NCI-H1417 (cell line): ENCODE data around the gene CDRT4.

Source experiments
- DNase-seq, 3 experiments: peaks; one replicate each; lab custom pipeline; 2025; lab: John Stamatoyannopoulos, UW

The CDRT4 gene

DNA sequence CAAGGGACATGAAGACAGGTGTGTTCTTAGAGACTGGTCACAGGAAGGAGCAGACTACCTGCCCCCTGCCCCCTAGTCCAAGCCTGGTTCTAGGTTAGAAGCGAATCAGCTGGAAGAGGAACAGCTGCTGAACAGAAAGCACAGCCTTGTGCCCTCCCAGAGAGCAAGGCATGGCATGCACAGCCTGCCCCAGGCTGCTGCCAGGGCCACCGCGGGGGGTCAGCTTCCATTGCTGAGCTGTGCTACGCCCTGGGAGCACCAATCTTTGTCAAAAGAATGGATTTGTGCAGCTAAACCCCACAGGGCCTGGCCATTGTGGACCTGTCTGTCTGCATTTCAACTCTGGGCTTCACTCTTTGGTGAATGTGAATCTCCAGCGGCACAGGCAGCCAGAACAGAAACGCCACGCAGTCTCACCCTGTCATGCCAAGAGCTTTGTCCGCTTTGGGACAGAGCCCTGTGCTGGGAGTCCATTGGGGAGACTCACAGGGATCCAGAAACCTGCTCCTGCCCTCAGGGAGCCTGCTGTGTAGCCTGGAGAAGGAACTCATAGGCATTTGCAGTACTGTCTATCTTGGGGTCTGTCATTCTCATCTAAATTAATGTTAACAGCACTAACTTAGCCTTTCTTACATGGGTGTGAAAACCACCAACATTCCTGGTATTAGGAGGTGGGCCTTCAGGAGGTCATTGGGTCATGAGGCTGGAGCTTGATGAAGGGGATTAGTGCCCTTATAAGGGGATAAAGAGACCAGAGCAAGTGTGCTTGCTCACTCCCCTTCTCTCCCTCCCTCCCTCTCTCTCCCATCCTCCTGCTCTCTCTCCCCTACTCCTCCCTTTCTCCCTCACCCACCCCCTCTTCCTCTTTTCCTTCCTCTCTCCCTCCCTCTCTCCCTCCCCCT, 25.6 kb upstream of the CDRT4 start:
- DNase-seq = no peak

DNA sequence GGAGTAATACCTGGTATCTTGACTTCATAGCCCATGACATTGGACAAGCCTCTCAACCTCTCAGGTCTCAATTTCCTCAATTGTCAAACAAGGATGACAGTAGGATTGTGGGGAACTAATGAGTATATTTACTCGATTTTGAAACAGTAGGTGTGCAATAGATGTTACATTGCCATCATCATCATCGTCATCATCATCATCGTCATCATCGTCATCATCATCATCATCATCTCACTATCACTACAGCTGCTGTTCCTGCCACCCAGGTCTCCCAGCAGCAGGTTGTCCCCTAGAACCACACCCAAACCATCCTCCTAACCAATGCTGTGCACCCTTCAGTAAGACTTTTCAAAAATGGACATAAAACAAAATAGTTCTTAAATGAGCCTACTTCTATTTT, 24.8 kb upstream of the CDRT4 start:
- no peak for DNase-seq

DNA sequence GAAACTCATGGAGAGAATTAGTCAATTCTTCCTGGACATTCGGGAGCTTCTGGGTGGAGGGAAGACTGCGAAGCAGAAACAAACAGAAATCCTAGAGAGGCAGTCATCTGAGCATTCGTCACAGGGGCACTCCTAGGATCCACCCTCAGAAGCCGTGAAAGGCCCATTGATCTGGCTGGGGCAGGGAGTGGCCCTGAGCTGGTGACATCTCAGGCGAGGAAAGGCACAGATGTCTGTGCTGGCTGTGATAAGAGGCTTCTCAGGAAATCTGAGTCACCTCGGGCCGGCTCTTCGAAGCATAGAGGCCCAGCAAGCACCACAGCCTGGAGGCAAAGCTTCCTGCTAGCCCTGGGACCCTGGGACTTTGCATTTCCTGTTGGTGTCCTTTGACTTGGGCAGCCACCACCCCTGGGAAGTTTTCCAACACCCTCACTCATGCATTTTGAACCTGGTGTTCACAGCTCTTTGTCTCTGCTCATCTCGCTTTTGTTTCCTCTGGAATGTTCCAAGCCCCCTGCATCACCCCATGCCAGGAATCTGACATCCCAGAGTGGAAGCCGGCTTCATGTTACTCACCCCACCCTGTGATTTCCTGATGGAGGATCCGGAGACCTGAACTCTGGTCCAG, 23.3 kb upstream of the CDRT4 start:
- no peak for DNase-seq

DNA sequence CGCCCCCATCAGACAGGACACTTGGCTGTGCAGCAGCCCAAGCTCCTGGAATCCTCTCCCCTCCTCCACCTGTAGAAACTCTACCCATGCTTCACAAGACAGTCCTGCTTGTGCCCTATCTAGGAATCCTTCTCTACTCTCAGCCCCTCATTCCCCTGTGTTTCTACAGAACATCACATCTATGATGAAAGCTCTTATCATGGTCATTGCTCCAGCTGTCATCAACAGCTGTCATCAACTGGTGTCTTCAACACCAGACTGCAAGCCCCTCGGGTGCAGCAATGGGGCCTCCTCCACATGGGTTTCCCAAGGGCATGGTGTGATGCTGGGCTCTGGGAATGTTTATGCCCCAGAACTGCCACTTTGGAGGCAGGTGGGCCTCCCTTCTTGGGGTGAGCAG, 21.1 kb upstream of the CDRT4 start:
- no peak for DNase-seq

DNA sequence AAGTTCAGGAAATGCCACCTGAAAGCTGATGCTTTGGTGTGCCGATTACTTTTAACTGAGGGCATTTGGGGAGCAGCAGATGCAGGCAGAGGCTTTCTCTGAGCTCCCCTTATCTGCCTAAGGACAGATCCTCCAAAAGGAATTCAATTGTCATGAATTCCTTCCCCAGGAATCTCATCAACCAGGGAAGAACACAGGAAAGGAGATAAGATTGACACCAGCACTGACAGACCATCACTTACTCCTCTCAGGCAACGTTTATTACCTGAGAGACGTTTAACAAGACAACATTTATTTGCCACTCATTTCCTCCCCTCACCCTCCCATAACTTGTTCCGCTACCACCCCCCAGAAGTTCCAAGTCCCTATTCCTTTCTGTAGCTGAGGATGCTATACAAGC, 17.6 kb upstream of the CDRT4 start:
- no peak for DNase-seq

DNA sequence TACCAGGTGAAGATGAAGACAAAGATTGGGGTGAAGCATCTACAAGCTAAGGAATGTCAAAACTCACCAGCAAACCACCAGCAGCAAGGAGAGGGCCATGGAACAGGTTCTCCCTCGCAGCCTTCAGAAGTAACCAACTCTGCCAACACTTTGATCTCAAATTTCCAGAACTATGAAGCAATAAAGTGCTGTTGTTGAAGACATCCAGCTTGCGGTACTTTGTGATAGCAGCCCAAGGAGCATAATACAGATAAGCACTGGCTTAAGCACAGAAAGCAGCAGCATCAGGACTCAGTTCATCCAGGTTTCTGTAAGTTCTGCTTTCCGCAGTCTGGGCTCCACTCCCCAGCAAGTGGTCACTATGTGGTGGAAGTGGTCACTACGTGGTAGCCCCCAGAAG, 16.0 kb upstream of the CDRT4 start:
- no peak for DNase-seq

DNA sequence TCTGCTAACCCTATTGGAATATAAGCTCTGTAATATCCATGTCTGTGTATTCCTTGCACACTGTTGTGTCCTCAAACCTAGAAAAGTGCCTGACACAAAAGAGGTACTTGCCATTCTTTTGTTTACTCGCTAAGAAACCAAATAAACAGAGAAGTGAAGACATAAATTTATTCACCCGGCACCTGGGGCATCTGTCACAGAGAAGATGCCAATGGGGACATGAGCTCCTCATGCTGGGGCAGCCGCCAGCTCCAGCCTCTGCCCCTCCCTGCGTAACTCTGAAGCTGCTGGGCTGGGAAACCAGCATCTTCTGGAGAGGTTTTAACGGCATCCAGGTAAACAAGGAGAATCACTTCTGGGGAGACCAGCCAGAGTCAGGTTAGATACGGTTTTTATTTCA, 15.1 kb upstream of the CDRT4 start:
- no peak for DNase-seq

DNA sequence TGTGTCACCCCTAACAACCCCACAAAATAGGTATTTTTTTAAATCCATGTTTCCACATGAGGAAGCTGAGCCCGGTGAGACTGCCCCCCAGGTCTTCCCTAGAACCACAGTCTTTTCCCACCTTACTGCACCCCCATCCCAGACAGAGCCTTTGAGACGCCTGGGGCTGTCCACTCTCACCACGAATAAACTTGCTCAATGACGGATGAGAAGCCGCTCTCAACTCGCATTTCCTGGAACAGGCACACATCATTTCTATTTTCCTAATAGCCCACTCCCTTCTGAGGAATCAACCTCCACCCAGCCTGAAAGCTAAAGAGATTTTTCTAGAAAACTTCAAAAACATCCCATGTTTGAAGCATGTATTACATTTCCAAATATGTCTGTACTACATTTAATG, 14.1 kb upstream of the CDRT4 start:
- DNase-seq = no peak

DNA sequence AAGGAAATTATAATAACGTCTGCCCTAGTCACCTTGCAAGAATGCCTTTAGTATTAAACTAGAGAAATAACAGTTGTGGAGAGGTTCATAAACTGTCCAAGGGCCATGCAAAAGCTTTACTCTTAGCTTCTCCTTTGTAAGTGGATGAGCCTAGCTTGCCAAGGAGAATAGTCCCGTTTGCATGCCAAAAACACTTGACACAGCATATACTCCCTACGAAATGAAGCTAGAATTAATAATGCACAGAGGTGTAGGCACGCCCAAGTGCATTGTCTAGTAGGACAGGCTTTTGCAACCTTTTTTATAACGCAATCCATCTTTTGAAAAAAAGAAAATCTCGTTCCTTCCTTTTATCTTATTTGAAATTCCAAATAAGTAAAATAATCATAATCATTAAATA, 12.8 kb upstream of the CDRT4 start:
- DNase-seq = no peak

DNA sequence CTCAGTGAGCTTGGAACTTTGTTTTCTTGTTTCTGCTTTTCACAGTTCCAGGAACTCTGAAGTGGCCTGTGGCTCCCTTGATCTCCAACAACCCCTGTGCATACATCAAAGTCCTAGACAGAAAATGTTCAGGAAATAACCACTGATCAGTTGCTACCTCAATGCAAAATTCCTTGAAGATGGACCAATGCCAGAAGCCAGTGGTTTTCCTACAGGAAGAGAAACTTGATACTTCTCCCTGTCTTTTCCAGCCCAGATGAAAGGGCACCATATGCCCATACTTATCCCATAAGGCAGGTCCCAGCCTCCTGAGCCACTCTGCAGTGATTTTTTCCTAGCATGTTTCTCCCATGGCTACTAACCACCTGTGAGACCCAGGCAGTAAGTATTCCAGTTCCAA, 12.3 kb upstream of the CDRT4 start:
- no peak for DNase-seq

DNA sequence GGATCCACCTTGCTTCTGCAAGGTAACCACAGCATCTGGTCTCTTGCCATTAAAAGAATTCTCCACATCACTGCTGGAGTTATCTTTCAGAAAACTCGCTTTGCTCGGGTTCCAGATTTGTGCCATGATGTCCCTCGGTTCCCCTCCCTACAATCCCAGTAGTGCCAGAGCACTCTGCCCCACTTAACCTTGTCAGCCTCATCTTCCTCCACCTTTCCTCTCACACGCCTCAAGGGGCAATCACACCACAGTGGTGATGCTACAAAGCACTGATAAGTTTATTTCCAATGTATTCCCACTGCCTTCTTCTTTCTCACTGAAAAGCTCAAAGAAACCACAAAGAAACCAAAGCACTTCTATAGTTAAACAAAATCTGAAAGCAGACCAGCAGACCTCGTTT, 11.4 kb upstream of the CDRT4 start:
- no peak for DNase-seq

DNA sequence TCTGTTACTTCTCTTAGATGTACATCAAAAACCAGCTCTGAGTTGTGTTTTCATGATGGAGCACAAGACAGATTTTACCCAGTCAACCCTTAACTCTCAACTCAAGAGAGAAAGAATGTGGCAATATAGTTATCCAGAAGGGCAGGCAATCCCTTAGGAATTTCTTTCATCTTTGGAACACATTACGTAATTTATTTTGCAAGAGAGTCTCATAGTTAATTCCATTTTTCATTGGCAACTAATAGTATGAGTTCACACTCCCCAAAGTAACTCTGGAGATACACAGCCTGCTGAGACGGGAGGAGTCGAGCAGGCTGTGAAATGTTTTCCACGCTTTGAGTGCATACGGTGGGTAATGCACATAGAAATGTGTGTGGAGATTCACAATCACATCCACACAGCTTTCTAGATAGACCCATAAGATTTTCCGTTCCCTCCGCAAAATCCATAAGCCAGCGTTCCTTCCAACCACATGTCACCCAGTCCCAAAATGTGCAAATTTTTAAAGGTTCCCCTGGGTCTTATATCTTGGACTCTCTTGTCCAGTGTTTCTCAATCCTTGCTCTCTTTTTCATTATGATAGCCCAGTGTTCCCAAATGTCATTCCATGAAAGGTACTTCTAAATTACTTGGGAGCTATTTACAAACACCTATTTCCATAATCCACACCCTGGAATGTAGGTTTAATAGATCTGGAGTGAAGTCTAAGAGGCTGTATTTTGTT, 8.4 kb upstream of the CDRT4 start:
- no peak for DNase-seq

DNA sequence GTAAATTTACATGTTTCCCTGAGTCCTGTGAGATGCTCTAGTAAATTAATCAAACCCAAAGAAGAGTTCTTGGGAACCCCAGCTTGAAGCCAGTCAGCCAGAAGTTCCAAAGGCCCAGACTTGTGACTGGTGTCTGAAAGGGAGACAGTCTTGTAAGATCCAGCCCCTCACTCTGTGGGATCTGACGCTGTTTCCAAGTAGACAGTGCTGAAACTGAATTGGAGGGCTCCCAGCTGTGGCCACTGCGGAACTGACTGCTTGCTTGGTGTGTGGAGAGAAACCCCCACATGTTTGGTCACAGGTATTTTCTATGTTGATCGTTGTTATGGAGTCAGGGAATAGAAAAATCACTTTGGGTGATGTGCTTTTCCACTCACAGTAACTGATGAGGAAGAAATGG, 5.5 kb upstream of the CDRT4 start:
- no peak for DNase-seq

DNA sequence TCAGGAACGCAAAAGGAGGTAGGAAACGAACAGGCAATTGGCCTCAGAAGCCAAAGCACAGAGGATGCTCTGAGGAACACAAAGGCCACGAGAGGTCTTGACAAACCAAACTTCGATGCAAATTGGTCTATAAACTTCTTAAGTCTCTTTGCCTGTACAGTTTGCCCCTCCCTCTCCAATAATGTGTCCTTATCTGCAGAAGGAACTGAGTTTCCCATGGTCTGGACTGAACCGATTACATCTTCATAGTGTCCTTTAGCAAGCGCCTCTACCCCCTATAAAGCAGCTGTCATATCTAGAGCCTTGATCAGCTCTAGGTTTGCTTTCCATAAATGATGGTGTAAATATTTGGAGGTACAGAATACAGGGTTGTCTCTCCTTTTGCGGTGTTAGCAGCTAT, 3.1 kb upstream of the CDRT4 start:
- no peak for DNase-seq

DNA sequence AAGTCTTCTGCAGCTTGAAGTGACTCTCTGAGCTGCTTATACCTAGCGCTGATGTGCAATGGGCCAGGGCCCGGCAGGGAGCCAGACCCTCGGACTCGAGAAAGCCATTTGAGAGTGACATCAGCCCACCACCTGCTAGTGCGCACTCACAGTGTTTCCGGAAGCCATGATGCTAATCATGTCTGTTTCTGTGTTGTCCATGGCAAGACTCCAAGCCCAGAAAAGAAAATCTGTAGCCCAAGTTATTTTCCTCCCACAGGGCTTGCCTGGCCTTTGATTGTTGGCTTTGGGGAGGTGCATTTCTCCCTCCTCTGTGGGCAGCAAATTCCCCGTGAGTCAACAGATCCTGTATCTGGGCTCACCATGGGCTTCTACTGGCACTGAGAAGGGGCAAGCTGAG, 1.8 kb upstream of the CDRT4 start:
- no peak for DNase-seq

DNA sequence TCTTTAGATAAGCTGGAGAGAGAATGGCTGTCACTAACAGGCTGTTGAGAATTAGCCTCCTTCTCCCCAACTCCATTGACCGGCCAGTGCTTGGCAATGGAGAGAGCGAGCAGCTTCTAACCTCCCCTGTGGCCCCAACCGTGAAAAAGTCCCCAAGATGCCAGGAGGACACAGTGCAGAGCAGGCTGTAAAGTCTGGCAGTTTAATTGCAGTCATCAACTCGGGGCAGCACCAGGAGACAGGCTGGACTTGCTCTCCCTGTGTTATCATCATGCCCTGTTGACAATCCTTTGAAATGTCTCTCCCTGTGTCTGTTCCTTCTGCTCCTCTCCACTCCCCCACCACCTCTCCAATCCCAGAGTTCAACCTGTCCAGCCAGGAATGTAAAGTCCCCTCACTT, 705 bp upstream of the CDRT4 start:
- DNase-seq = no peak

DNA sequence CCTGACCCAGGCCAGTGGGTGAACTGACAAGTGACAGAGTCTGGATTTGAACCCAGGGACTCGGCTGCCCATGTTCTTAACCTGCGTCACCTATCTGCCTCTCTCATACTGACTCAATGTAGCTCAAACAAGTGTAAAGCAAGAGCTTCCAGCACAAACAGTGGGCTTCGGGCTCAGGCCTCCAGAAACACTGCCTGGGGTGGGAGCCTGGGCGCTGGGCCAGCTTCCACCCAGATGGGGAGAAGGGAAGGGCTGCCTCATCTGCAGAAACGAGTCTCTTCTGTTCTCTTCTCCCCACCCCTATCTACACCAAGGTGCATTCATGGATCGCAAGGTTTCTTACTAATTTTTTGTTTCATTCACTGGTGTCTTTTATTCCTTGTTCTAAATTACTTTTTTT, 1.3 kb downstream of the CDRT4 start:
- no peak for DNase-seq

DNA sequence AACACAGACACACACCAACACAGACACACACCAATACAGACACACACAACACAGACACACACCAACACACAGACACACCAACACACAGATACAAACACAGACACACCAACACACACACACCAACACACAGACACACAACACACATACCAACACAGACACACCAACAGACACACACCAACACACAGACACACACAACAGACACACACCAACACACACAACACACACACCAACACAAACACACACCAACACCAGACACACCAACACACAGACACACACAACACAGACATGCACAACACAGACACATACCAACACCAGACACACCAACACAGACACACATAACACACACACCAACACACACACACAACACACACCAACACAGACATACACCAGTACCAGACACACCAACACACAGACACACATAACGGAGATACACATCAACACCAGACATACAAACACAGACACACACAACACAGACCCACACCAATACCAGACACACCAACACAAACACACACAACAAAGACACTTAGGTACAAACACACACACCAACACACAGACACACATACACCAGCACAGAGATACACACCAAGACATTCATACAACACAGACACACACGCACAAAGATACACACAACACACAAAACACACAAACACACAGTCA, 2.2 kb downstream of the CDRT4 start:
- DNase-seq = no peak

DNA sequence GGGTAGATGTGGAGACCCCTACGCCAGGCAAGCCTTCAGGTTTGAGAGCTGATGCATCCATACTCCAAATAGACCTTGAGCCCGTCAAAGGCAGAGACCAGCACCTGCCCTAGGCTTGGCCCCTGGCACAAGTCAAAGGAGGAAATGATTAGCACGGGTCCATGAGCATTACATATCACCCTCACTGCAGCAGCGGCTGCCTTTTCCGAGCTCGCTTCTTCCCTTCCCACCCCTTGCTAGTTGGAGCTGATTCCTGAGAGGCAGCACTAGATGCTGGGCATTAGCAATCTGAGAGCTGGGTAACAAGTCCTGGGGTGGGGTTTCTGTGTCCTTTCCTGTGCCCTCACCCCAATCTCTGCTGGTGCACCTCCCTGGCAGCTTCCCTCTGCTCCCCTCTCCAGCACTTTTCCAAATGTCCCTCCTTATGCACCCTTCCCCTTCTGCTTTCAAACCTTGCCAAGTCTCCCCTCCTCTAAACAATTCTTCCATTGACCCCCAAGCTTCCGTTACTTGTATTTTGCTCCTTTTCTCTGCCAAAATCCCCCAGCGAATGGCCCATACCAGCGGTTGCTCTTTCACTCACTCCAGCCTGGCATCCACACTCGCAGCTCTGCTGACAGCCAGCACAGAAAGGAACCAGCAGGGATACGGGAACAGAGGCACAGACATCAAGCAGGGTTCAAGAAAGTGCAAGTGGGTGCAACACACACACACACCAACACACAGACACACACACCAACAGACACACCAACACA, 3.0 kb downstream of the CDRT4 start:
- DNase-seq = no peak

DNA sequence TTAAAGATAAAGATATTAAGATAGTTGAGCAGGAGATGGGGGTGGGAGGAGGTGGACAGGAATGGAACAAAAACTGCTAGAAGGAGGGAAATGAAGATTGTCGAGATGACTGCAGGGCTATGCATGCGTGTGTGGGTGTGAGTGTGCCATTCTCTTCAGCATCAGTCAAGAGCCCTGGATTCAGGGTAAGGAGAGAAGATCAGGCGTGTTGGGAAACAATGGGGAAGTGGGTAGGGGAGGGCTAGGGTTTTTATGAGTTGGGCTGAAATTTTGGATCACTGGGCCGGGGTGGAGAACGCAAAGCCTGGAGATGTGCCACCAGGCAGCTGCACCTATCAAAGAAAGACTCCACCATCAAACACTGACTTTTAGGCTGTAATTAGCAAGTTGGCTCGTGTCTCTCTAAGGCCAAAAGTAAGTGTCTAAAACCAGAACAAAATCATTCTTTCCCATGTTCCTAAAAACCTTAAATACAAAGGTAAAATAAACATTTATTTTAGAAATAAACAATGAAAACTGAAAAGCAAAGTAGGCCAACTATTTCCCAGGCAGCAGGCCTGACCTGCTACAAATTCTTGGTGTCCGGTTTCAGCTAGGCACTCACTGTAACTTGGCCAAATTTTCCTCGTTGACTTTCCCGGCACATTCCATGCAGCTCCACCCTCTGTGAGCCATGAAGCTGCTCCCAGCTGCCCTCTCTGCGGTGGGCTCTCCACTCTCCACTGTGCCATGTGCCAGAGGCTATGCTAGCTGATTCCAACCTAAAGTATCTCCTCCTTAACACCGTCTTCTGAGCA, 4.2 kb downstream of the CDRT4 start:
- no peak for DNase-seq

DNA sequence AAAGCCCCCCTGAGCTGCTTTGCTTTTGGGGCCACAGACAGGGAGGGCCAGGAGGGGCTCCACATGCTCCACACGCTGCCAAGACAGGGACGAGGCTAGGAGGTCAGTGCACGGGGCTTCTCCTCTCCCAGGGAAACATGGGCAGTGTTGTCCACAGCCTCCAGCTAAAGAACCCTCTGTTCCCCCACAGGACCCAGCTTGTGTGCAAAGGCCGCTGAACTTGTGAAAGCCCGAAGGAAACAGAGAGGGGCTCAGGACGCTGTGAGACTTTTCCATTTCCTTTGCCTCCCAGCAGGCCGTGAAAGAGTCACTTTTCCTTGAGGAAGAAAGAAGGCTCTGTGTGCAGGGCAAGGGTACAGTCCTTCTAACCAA, 9.7 kb downstream of the CDRT4 start:
- no peak for DNase-seq
